HepG2 (cell line): Measurements from ENCODE around the gene ADAR. TPM values are rescaled to one million over a fixed set of nuclear protein-coding genes. Genes with fewer than 3 reads are reported as not detected.

Experiments
- ATAC-seq: fragments of 200-7000 bp; cut with Tn5 transposase; 3 replicates; pipeline ENCODE4 v1.9.1; 2020; ENCODE audit warnings: mild to moderate bottlenecking, moderate library complexity
- BruUV-seq: library from RNA; stranded (reverse); fragments of 400-500 nt; replicated peaks from 2 replicates; lab custom pipeline; 2021; lab: Mats Ljungman, UMichigan
- CTCF ChIA-PET: fragments of 300-600 bp; formaldehyde crosslinking; extraction: SDS; loops from one replicate; lab custom pipeline; 2021; ENCODE audit warnings: low total read pairs, inconsistent platforms, low intra/inter-chr PET ratio; lab: Yijun Ruan, JAX
- POLR2A ChIA-PET: fragments of 350-600 bp; sonication (Branson Sonifier 250); formaldehyde crosslinking; loops from one replicate; lab custom pipeline; 2020; ENCODE audit warnings: antibody characterized with exemption, inconsistent platforms; lab: Yijun Ruan, JAX
- DNase-seq: peaks from one replicate; pipeline ENCODE4 v3.0.0-alpha.2; 2015; ENCODE audit warnings: low spot score
- FAIRE-seq: peaks from 3 replicates; lab custom pipeline; 2011; peaks lifted over from hg19 to GRCh38; lab: Jason Lieb, UNC
- H2AFZ ChIP-seq: one replicate; pipeline ENCODE4 v1.6.1; 2011; ENCODE audit warnings: low read length, inconsistent platforms
- H3K27ac ChIP-seq: fragments of 300-600 bp; 3 replicates; pipeline ENCODE4 v1.8.0; 2011; ENCODE audit warnings: mixed run types, mild to moderate bottlenecking, mixed read lengths, low read length, inconsistent platforms; ENCODE audit not compliant: insufficient read depth; ENCODE audit errors: extremely low read length
- H3K27me3 ChIP-seq, 2 experiments: fragments of 200-600 bp in 1 of 2; 2 replicates in 1 of 2; 3 replicates in 1 of 2; pipeline versions ENCODE4 v1.6.0 to v1.8.0; 2011; ENCODE audit warnings: low read length in 2 of 2, mild to moderate bottlenecking in 2 of 2, moderate library complexity in 2 of 2, inconsistent platforms in 1 of 2; ENCODE audit not compliant: insufficient read depth in 2 of 2, control insufficient read depth in 1 of 2
- H3K36me3 ChIP-seq, 2 experiments: fragments of 200-600 bp in 1 of 2; replicated peaks in 1 of 2; 2 replicates in 1 of 2; 3 replicates in 1 of 2; pipeline versions ENCODE4 v1.5.1 to v1.8.0; 2011; ENCODE audit warnings: low read length in 2 of 2, inconsistent platforms in 1 of 2; ENCODE audit not compliant: insufficient read depth in 2 of 2, control insufficient read depth in 1 of 2
- H3K4me1 ChIP-seq: 2 replicates; pipeline ENCODE4 v1.5.1; 2012; ENCODE audit warnings: low read length, inconsistent platforms; ENCODE audit not compliant: insufficient read depth
- H3K4me2 ChIP-seq: 2 replicates; pipeline ENCODE4 v1.6.0; 2011; ENCODE audit warnings: low read depth, low read length, inconsistent platforms
- H3K4me3 ChIP-seq, 3 experiments: fragments of 200-600 bp in 1 of 3; sonication (generic), shearing (Covaris generic) in 1 of 3; replicated peaks in 1 of 3; 2 replicates each; pipeline ENCODE4 v1.5.1; 2011 to 2016; ENCODE audit warnings: low read length in 3 of 3, inconsistent platforms in 2 of 3, low read depth in 2 of 3, mild to moderate bottlenecking in 2 of 3, control low read depth in 1 of 3, mixed read lengths in 1 of 3; ENCODE audit not compliant: insufficient read depth in 1 of 3
- H3K79me2 ChIP-seq: one replicate; pipeline ENCODE4 v1.6.1; 2011; ENCODE audit warnings: low read length, inconsistent platforms; ENCODE audit not compliant: insufficient read depth
- H3K9ac ChIP-seq: 2 replicates; pipeline ENCODE4 v1.6.0; 2011; ENCODE audit warnings: mild to moderate bottlenecking, low read depth, low read length, inconsistent platforms; ENCODE audit not compliant: insufficient read depth
- H3K9me3 ChIP-seq: 2 replicates; pipeline ENCODE4 v1.5.1; 2012; ENCODE audit warnings: mild to moderate bottlenecking, low read length
- H4K20me1 ChIP-seq: 2 replicates; pipeline ENCODE4 v1.6.0; 2011; ENCODE audit warnings: inconsistent platforms, mild to moderate bottlenecking, low read length, moderate library complexity; ENCODE audit not compliant: insufficient read depth
- BRCA1 ChIP-seq: sonication (generic); formaldehyde crosslinking; IDR thresholded peaks from 2 replicates; pipeline ENCODE4 v1.4.0; 2020; ENCODE audit warnings: missing genetic modification reagents
- SUZ12 ChIP-seq: fragments of 150-350 bp; IDR thresholded peaks from 2 replicates; pipeline ENCODE4 v1.6.1; 2014; ENCODE audit warnings: low read depth, low read length
- TCF12 ChIP-seq, 2 experiments: fragments of 450-650 bp in 1 of 2; sonication (generic) in 1 of 2; formaldehyde crosslinking in 1 of 2; IDR thresholded peaks; 2 replicates each; pipeline versions ENCODE4 v1.6.1 to v1.8.0; 2017 to 2022; ENCODE audit warnings: antibody characterized with exemption in 1 of 2, mild to moderate bottlenecking in 1 of 2, missing genetic modification reagents in 1 of 2, moderate library complexity in 1 of 2
- THAP9 ChIP-seq: sonication (generic); formaldehyde crosslinking; IDR thresholded peaks from 2 replicates; pipeline ENCODE4; 2020; ENCODE audit warnings: missing genetic modification reagents, mild to moderate bottlenecking, borderline replicate concordance
- ZNF556 ChIP-seq: sonication (generic); formaldehyde crosslinking; IDR thresholded peaks from 2 replicates; pipeline ENCODE4 v1.4.0; 2020; ENCODE audit warnings: mild to moderate bottlenecking, missing genetic modification reagents, borderline replicate concordance
- ZNF598 ChIP-seq: sonication (generic); formaldehyde crosslinking; IDR thresholded peaks from 2 replicates; pipeline ENCODE4 v1.5.1; 2020; ENCODE audit warnings: mild to moderate bottlenecking, missing genetic modification reagents, borderline replicate concordance
- WGBS: methylation state at CpG from one replicate; pipeline ENCODE4 v1.1.6; 2017; ENCODE audit warnings: low lambda C conversion rate; 5-methylcytosine and 5-hydroxymethylcytosine counted together
- in situ Hi-C: cut with HindIII; loops from 2 replicates; pipeline ENCODE4 v1.10.0; 2017; ENCODE audit warnings: low pct_unique_long_range_greater_than_20kb; ENCODE audit not compliant: extremely low pct_ligation_motif_present
- intact Hi-C: fragments of 100-400 bp; cut with micrococcal nuclease; formaldehyde crosslinking; loops from one replicate; pipeline ENCODE4 v1.10.0; 2022; ENCODE audit not compliant: unreplicated experiment
- polyA plus RNA-seq, 8 experiments: library from polyadenylated mRNA; depleted of rRNA in 3 of 8; stranded (reverse) in 7 of 8; unstranded in 1 of 8; fragments of >200 nt; fragmentation: Illumina TruSeq in 4 of 8; extraction: Trizol in 4 of 8; gene quantifications; 2 replicates each; pipeline versions ENCODE4 v1.2.1 to v1.2.3, GENCODE V29; 2011 to 2016; ENCODE audit warnings: low read depth in 4 of 8, missing spikeins in 1 of 8, mixed read lengths in 1 of 8; ENCODE audit not compliant: insufficient read depth in 1 of 8
- total RNA-seq, 5 experiments: library from RNA; depleted of rRNA; stranded (reverse); fragments of >200 nt; fragmentation: Illumina TruSeq; extraction: Trizol; gene quantifications; 2 replicates each; pipeline ENCODE4 v1.2.3, GENCODE V29; 2016; ENCODE audit warnings: low read depth in 1 of 5

Gene ADAR
- total and polyA plus RNA-seq, 2 of the 13 experiments (the other 11 are each of a cell fraction or from before 2014, with no cell fraction given), result 70.8 to 86.2 TPM

DNA sequence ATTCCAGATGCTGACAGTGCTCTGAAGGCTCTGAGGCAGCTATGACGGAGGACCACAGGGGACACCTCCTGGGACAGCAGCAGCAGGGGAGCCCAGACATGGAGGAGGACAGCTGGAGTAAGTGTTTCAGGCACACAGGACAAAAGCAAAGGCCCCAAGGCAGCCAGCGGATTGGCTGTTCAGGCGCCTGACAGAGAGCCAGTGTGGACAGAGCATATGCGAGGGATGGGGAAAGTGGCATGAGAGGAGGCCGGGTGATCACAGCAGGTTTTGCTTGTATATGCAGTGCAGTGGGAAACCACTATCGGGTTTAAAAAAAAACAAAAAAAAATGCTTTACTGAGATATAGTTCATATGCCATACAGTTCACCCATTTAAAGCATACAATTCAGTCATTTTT, 21.3 kb downstream of the ADAR start:
- 0 out of 2 replicates have a peak, but pooled peaks cover 7% of the 10 kb centered on the region for H3K4me1 ChIP-seq
- ATAC-seq (no peak), DNase-seq (no peak), FAIRE-seq (no peak)
- H4K20me1 ChIP-seq, result peaks cover 3% of the 10 kb centered on the region; the same call in 1 of the 2 replicates
- no peaks in the 10 kb centered on the region for H3K79me2 ChIP-seq
- H3K4me2 ChIP-seq, result no peak overlapping the region
- no peak overlapping the region for H3K27ac ChIP-seq
- POLR2A ChIA-PET, result no interaction called here
- no peak overlapping the region for H3K9ac ChIP-seq
- H3K36me3 ChIP-seq, result peaks cover 44 to 99% of the 10 kb centered on the region in 2 experiments
- no peaks in the 10 kb centered on the region for H3K9me3 ChIP-seq
- CTCF ChIA-PET, result no interaction called here
- intact Hi-C loops (no loop called here), in situ Hi-C loops (no loop called here)
- H2AFZ ChIP-seq, result no peak overlapping the region
- 91% methylated on average over 6 of the region's 6 CpGs for WGBS
- no peak overlapping the region for H3K4me3 ChIP-seq
- TF ChIP-seq ZNF598 (CRISPR knock-in tag) (no peak), ZNF556 (CRISPR knock-in tag) (no peak), SUZ12 (no peak), THAP9 (CRISPR knock-in tag) (no peak), TCF12 (IDR thresholded peaks at IDR 0.05) (no peak), TCF12 (CRISPR knock-in tag; IDR thresholded peaks at IDR 0.05) (no peak), BRCA1 (CRISPR knock-in tag) (no peak)
- no peaks in the 10 kb centered on the region for H3K27me3 ChIP-seq
- BruUV-seq, result no TSS peak
